ENCODE measurements around the gene SYCE1L.
"Not testable (repeated sequence)": the region's sequence is repeated elsewhere in the genome, so short reads cannot be mapped to it uniquely, and the experiment has no call there.

SYCE1L gene

DNA sequence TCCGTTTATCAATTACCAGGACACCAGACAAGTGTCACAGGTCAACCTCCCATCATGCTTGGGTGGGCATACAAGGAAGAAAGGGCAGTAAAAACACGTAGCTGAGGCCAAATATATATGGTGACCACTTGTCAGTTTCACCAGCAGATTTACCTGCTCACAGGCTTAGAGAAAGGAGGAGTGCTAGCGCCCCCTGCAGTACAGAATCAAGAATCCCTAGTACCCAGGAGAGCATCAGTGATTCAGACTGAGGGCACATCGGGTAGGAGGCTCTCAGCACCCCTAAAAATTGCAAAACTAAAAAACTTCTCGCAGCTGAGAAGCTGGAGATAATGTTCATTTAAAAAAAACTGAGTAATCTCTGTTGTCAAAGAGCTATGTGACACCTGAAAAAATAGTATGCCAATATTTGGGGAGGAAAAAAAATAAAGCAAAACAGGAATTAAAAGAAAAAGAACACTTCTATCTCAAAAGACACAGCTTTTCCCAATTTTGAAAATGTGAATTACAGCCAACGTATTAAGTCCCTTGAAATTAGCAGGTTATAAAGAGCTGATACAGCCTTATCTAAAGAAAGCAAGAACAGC is 29.5 kb upstream of the SYCE1L start:
- TF ChIP-seq, protein P1, sequence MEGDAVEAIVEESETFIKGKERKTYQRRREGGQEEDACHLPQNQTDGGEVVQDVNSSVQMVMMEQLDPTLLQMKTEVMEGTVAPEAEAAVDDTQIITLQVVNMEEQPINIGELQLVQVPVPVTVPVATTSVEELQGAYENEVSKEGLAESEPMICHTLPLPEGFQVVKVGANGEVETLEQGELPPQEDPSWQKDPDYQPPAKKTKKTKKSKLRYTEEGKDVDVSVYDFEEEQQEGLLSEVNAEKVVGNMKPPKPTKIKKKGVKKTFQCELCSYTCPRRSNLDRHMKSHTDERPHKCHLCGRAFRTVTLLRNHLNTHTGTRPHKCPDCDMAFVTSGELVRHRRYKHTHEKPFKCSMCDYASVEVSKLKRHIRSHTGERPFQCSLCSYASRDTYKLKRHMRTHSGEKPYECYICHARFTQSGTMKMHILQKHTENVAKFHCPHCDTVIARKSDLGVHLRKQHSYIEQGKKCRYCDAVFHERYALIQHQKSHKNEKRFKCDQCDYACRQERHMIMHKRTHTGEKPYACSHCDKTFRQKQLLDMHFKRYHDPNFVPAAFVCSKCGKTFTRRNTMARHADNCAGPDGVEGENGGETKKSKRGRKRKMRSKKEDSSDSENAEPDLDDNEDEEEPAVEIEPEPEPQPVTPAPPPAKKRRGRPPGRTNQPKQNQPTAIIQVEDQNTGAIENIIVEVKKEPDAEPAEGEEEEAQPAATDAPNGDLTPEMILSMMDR (conservative IDR thresholded peaks at IDR 0.05; ENCODE audit: control insufficient read depth, insufficient read depth, low read depth, low read length) = peak; percentile 73
- no peak overlapping the region for H3K4me3 ChIP-seq (ENCODE audit: control insufficient read depth, low read depth, low read length)
- DNase-seq (ENCODE audit: low read depth) = peak; percentile 50

DNA sequence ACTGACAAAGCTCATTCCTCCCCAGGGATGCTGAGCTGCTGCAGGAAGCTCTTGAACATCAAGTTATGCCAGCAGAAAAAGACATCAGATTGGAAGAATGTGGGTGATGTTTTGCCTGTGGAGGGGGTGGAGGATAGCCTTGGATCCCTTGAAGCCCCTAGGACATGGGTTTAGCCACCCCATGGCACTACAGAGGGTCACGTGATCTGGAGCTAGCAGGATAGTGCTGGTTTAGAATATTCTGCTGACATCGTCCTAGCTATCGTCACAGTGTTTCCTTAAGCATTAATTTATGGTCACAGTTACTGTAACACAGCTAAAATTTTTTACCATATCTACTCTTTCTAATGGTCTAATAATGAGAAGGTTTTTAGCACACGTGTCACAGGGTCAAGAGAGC is 28.4 kb upstream of the SYCE1L start:
- DNase-seq (ENCODE audit: low read depth) = no peak
- TF ChIP-seq, protein P1 (conservative IDR thresholded peaks at IDR 0.05; ENCODE audit: control insufficient read depth, insufficient read depth, low read depth, low read length) = no peak
- H3K4me3 ChIP-seq (ENCODE audit: control insufficient read depth, low read depth, low read length) = no peak overlapping the region

- peak; percentile 66 for DNase-seq (ENCODE audit: low read depth)
- TF ChIP-seq, protein P1 (conservative IDR thresholded peaks at IDR 0.05; ENCODE audit: control insufficient read depth, insufficient read depth, low read depth, low read length) = peak; percentile 69
- no peak overlapping the region for H3K4me3 ChIP-seq (ENCODE audit: control insufficient read depth, low read depth, low read length)
These were observed 27.2 kb upstream of the SYCE1L start for GRCh38 chr16:77171745-77172635.

DNA sequence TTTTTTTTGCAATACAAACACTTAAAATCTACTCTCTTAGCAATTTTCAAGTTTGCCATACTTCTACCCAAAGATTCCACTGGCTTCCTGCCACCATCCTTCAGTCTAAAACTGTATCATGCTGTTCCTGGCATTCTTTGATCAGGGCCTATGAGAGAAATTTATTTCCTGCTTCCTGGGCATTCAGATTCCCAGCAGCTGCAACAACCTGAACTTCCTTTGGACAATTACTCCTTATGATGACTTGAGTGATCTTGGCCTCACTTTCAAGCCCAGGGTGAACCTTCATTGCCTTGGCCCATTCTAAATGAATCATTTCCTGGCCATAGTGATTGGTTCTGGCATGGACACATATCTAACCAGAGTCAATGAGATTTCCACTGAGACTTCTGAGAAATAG is 26.3 kb upstream of the SYCE1L start:
- TF ChIP-seq, protein P1 (conservative IDR thresholded peaks at IDR 0.05; ENCODE audit: control insufficient read depth, insufficient read depth, low read depth, low read length) = no peak
- H3K4me3 ChIP-seq (ENCODE audit: control insufficient read depth, low read depth, low read length) = no peak overlapping the region
- peak; percentile 17 for DNase-seq (ENCODE audit: low read depth)

GRCh38 chr16:77183137-77183536 is 16.1 kb upstream of the SYCE1L start:
- TF ChIP-seq, protein P1 (conservative IDR thresholded peaks at IDR 0.05; ENCODE audit: control insufficient read depth, insufficient read depth, low read depth, low read length) = no peak
- DNase-seq (ENCODE audit: low read depth) = no peak
- no peak overlapping the region for H3K4me3 ChIP-seq (ENCODE audit: control insufficient read depth, low read depth, low read length)

- DNase-seq (ENCODE audit: low read depth); H3K4me3 ChIP-seq (ENCODE audit: control insufficient read depth, low read depth, low read length): not testable (repeated sequence)
These were observed 12.9 kb upstream of the SYCE1L start for GRCh38 chr16:77186298-77186697.

- TF ChIP-seq, protein P1 (conservative IDR thresholded peaks at IDR 0.05; ENCODE audit: control insufficient read depth, insufficient read depth, low read depth, low read length) = no peak
- no peak for DNase-seq (ENCODE audit: low read depth)
- peak overlapping the region; percentile 97 for H3K4me3 ChIP-seq (ENCODE audit: control insufficient read depth, low read depth, low read length)
These were observed 9.1 kb upstream of the SYCE1L start for GRCh38 chr16:77190190-77190477.
